KMS-11 (cell line): ENCODE results near the gene SUPT4H1.

Experiments used
- H2AFZ ChIP-seq: fragments of 200-600 bp; sonication (generic); 2 replicates; pipeline ENCODE4 v1.6.1; 2016; ENCODE audit warnings: antibody characterized with exemption, mixed run types, low read depth
- H3K27ac ChIP-seq: fragments of 200-600 bp; sonication (generic); 2 replicates; pipeline ENCODE4 v1.6.1; 2016; ENCODE audit warnings: mild to moderate bottlenecking, mixed run types
- H3K27me3 ChIP-seq: fragments of 200-600 bp; sonication (generic); 2 replicates; pipeline ENCODE4 v1.6.1; 2017; ENCODE audit warnings: mild to moderate bottlenecking, low read depth, mixed run types, moderate library complexity; ENCODE audit not compliant: insufficient read depth
- H3K36me3 ChIP-seq: fragments of 200-600 bp; sonication (generic); 2 replicates; pipeline ENCODE4 v1.6.1; 2017; ENCODE audit warnings: mild to moderate bottlenecking, mixed run types; ENCODE audit not compliant: insufficient read depth
- H3K4me1 ChIP-seq: fragments of 200-600 bp; sonication (generic); 2 replicates; pipeline ENCODE4 v1.6.1; 2016; ENCODE audit warnings: mild to moderate bottlenecking, low read depth, mixed run types; ENCODE audit not compliant: poor library complexity, severe bottlenecking
- H3K4me2 ChIP-seq: fragments of 200-600 bp; sonication (generic); 2 replicates; pipeline ENCODE4 v1.7.0; 2016; ENCODE audit warnings: mild to moderate bottlenecking, mixed run types
- H3K4me3 ChIP-seq: fragments of 200-600 bp; sonication (generic); IDR thresholded peaks from 2 replicates; pipeline ENCODE4 v1.6.1; 2017; ENCODE audit warnings: low read depth, low read length, mixed read lengths; ENCODE audit not compliant: insufficient read depth
- H3K79me2 ChIP-seq: fragments of 200-600 bp; sonication (generic); 2 replicates; pipeline ENCODE4 v1.6.1; 2016; ENCODE audit warnings: low read depth, mixed run types; ENCODE audit not compliant: insufficient read depth
- H3K9ac ChIP-seq: fragments of 200-600 bp; sonication (generic); 2 replicates; pipeline ENCODE4 v1.6.1; 2016; ENCODE audit warnings: mild to moderate bottlenecking, mixed run types
- H4K20me1 ChIP-seq: fragments of 200-600 bp; sonication (generic); 2 replicates; pipeline ENCODE4 v1.6.1; 2016; ENCODE audit warnings: mild to moderate bottlenecking, mixed run types; ENCODE audit not compliant: insufficient read depth
- TF ChIP-seq, protein P1 (sequence below): fragments of 200-600 bp; sonication (generic); conservative IDR thresholded peaks from 2 replicates; pipeline ENCODE4 v1.6.1; 2017; ENCODE audit warnings: low read depth, mild to moderate bottlenecking, antibody characterized with exemption, low read length, moderate library complexity, mixed read lengths

The SUPT4H1 gene

DNA sequence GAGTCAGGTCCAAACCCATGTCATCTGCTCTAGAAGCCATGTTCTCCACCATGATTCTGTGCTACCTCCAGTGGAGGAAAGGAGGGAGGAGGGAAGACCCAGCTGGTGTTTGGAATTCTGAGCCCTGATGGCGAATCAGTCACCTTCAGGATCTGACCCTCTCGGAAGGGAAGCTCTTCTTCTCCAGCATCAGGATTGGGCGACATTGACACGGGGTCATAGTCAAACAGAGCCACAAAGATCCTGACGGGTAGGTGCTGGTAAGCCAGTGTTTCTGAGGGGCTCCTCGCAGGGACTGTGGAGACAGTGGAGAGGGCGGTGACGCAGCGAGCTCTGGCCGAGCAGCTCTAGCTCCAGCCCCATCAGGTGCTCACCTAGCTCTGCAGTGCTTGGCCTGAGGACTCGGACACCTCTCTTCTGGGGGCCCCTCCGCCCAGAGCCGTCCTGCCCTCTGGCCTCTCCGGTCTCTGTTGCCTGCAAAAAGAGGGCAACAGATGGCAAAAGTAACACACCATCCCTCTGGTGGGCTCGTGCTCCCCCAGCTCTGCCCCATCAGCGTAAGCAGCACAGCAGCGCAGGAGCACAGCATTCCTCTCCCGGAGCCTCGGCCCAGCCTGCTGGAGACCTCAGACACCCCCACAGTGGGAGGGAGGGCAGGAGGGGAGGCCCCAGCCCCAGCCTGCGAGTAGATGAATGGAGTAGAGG lies 44.4 kb downstream of the SUPT4H1 start:
- Histone ChIP-seq H3K4me1 (peaks cover 6% of the 10 kb centered on the region), H3K4me3 (no peak overlapping the region), H3K36me3 (no peaks in the 10 kb centered on the region), H3K27ac (no peak overlapping the region), H2AFZ (no peak overlapping the region), H3K4me2 (no peak overlapping the region), H4K20me1 (no peaks in the 10 kb centered on the region), H3K79me2 (no peaks in the 10 kb centered on the region), H3K27me3 (no peaks in the 10 kb centered on the region), H3K9ac (no peak overlapping the region)
- TF ChIP-seq, protein P1, sequence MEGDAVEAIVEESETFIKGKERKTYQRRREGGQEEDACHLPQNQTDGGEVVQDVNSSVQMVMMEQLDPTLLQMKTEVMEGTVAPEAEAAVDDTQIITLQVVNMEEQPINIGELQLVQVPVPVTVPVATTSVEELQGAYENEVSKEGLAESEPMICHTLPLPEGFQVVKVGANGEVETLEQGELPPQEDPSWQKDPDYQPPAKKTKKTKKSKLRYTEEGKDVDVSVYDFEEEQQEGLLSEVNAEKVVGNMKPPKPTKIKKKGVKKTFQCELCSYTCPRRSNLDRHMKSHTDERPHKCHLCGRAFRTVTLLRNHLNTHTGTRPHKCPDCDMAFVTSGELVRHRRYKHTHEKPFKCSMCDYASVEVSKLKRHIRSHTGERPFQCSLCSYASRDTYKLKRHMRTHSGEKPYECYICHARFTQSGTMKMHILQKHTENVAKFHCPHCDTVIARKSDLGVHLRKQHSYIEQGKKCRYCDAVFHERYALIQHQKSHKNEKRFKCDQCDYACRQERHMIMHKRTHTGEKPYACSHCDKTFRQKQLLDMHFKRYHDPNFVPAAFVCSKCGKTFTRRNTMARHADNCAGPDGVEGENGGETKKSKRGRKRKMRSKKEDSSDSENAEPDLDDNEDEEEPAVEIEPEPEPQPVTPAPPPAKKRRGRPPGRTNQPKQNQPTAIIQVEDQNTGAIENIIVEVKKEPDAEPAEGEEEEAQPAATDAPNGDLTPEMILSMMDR, result no peak

DNA sequence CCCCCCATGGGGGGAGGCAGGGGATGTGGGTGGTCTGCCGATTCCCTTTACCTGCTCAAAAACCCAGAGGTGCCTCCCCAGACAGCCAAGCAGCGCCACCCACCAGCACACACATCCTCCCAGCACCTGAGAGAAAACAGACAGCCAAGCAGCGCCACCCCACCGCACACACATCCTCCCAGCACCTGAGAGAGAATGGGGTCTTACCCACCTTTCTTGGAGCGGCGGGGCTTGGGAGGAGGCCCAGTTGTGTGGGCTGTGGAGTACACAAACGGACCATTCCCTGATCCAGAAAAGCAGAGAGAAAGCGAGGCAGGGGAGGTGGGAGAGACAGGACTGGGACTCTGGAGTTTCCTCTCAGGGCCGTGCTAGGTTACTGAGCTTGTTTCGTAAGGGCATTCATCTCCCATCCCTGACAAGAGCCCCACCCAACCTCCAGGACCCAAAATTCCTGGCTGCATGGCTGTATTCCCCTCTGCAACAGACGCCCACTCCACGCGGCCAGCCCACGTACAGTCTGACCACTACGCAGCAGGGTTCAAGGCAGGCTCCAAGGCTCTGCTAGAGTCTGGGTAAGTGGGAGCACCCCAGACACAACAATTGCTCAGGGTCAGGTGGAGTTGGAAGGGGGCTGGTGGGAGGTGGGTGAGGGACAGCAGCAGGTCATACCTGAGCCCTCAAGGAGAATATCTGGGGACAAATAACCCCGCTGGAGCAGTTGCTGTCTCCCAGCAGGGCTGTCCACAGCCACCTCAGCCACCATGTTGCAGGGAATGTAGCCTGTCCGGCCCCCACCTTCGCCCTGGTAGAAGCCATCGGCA lies 45.7 kb downstream of the SUPT4H1 start:
- H3K4me3 ChIP-seq, result no peak overlapping the region
- no peaks in the 10 kb centered on the region for H4K20me1 ChIP-seq
- peaks cover 6% of the 10 kb centered on the region for H3K4me1 ChIP-seq
- no peak overlapping the region for H3K4me2 ChIP-seq
- H3K36me3 ChIP-seq, result no peaks in the 10 kb centered on the region
- H3K27me3 ChIP-seq, result no peaks in the 10 kb centered on the region
- no peak overlapping the region for H3K9ac ChIP-seq
- H3K27ac ChIP-seq, result no peak overlapping the region
- TF ChIP-seq, protein P1, result no peak
- no peak overlapping the region for H2AFZ ChIP-seq
- H3K79me2 ChIP-seq, result no peaks in the 10 kb centered on the region

DNA sequence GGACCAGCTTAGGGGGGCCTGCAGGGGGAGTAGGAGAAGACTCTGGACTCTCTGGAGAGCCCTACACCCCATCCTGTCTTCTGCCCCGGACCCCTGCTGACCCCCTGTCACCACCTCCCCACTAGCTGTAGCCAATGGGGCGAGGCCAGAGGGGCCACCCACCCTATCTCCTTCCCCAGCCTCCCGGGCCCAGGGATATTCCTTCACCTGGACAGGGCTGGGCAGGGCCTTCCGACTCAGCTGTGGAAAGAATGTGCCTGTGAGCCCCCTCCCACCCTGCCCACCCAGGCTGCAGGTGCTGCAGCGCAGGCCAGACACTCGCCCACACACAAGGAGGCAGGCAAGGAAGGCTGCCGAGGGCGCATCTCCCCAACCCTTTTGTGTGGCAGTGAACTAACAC lies 46.4 kb downstream of the SUPT4H1 start:
- H3K4me1 ChIP-seq, result peaks cover 12% of the 10 kb centered on the region

GRCh38 chr17:58304750-58305486 lies 47.1 kb downstream of the SUPT4H1 start:
- Histone ChIP-seq H4K20me1 (no peaks in the 10 kb centered on the region), H3K79me2 (no peaks in the 10 kb centered on the region), H3K27me3 (no peaks in the 10 kb centered on the region), H3K4me1 (peaks cover 18% of the 10 kb centered on the region), H3K9ac (no peak overlapping the region), H2AFZ (peak overlapping the region; percentile 43; the same call in 1 of the 2 replicates), H3K36me3 (no peaks in the 10 kb centered on the region), H3K4me3 (no peak overlapping the region), H3K27ac (no peak overlapping the region), H3K4me2 (no peak overlapping the region)
- TF ChIP-seq, protein P1, result no peak

More for the DNA sequence above, 46.4 kb downstream of the SUPT4H1 start:
- H3K4me3 ChIP-seq, result no peak overlapping the region
- TF ChIP-seq, protein P1, result no peak
- no peak overlapping the region for H3K4me2 ChIP-seq
- H3K27ac ChIP-seq, result no peak overlapping the region
- no peaks in the 10 kb centered on the region for H4K20me1 ChIP-seq
- H3K27me3 ChIP-seq, result no peaks in the 10 kb centered on the region
- H2AFZ ChIP-seq, result no peak overlapping the region
- H3K9ac ChIP-seq, result no peak overlapping the region
- H3K36me3 ChIP-seq, result no peaks in the 10 kb centered on the region
- H3K79me2 ChIP-seq, result no peaks in the 10 kb centered on the region
